ENCODE data around the gene HDAC4.

GRCh38 chr2:239077260-239077659, 323.6 kb downstream of the HDAC4 start:
- TF ChIP-seq REST (IDR thresholded peaks at IDR 0.05; ENCODE audit: low read depth) (no peak), YY1 (IDR thresholded peaks at IDR 0.05; ENCODE audit: low read depth) (no peak), CREB1 (IDR thresholded peaks at IDR 0.05; ENCODE audit: low read depth) (no peak), USF1 (IDR thresholded peaks at IDR 0.05) (no peak), EP300 (IDR thresholded peaks at IDR 0.05; ENCODE audit: borderline replicate concordance) (no peak), NFIC (IDR thresholded peaks at IDR 0.05) (no peak), TCF12 (IDR thresholded peaks at IDR 0.05; ENCODE audit: low read depth) (no peak), EGR1 (IDR thresholded peaks at IDR 0.05) (no peak), ZBTB7A (IDR thresholded peaks at IDR 0.05; ENCODE audit: low read depth) (no peak)
- TF ChIP-seq, protein P1, sequence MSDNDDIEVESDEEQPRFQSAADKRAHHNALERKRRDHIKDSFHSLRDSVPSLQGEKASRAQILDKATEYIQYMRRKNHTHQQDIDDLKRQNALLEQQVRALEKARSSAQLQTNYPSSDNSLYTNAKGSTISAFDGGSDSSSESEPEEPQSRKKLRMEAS (IDR thresholded peaks at IDR 0.05), result no peak

All from Ishikawa (cell line).